ENCODE measurements around the gene PTEN.
A peak's percentile ranks its signal among the peaks of the same experiment; 100 is the strongest.
"Not testable (repeated sequence)": the region's sequence is repeated elsewhere in the genome, so short reads cannot be mapped to it uniquely, and the experiment has no call there.

The PTEN gene

DNA sequence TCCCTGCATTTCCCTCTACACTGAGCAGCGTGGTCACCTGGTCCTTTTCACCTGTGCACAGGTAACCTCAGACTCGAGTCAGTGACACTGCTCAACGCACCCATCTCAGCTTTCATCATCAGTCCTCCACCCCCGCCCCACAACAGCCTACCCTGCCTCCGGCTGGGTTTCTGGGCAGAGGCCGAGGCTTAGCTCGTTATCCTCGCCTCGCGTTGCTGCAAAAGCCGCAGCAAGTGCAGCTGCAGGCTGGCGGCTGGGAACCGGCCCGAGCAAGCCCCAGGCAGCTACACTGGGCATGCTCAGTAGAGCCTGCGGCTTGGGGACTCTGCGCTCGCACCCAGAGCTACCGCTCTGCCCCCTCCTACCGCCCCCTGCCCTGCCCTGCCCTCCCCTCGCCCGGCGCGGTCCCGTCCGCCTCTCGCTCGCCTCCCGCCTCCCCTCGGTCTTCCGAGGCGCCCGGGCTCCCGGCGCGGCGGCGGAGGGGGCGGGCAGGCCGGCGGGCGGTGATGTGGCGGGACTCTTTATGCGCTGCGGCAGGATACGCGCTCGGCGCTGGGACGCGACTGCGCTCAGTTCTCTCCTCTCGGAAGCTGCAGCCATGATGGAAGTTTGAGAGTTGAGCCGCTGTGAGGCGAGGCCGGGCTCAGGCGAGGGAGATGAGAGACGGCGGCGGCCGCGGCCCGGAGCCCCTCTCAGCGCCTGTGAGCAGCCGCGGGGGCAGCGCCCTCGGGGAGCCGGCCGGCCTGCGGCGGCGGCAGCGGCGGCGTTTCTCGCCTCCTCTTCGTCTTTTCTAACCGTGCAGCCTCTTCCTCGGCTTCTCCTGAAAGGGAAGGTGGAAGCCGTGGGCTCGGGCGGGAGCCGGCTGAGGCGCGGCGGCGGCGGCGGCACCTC is at the start of gene PTEN, which contains the start of gene KLLN:
Gene PTEN (plus strand): TSS at position 573 of the 891 bp plus-strand sequence. CDS start 845 bp downstream, outside the sequence.
Gene KLLN (minus strand): TSS at position 481 of the 891 bp plus-strand sequence. CDS start 1,046 bp downstream, outside the sequence.
- DNase-seq (ENCODE audit: low spot score), result peak; percentile 90

DNA sequence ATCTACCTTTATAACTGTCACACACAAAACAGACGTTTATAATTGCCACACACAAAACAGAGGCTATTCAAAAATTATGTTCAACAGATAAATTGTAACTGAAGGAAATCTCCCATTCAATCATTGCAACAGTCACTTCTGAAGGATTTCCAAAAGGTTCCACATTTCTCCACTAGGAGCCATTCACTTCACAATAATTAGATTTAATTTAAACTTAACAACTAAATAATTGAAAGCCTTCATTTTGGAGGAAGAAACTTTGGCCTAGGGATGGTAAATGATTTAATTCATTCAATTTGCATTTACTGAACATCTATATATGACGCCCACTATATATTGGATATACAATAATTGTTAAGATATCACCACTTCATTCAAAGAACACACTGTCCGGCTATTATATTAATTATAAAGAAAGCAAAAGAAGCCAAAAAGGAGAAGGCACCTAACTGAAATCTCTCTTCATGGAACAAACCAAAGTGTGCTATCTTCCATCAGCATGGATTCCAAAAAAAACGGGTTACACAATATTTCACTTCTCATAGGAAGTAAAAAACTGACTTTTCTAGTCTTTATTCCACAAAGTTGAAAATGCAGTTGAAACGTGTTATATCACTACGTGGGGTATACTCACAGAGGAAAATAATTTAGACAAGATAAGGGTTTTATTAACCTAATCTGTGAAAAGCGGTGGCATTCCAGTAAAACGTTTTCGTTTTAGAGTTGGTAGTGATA is 47.1 kb upstream of the PTEN start:
- DNase-seq (ENCODE audit: low spot score), result no peak

DNA sequence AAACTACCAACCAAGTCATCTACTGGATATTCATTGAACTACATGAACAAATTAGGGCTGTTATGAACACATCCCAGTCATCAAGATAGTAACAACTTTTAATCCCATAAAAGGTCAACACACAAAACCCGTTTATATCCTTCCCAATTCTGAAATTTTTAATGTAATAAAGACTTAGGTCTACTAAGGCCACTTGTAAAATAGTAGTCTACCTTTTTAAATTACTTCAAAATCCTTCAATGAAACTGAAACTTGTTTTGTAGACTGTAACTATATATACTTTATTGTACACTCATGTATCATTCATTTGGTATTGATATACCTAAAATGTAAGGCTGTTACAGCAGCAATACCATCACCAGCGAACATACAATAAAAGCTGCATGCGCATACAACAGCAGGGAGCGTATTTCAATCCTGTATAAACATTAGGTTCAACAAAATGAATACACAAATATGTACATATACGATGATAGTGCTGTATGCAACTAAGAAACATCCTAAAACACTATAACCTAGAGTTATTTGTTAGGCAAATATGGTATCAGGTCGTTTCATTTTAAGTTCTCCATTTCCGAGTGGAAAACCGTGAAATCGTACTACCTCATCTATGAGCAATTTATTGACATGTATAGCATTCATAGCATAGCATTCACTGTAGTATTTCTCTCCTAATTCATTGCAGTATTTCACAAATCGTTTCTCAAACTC is 46.4 kb upstream of the PTEN start:
- peak; percentile 18 for DNase-seq (ENCODE audit: low spot score)

DNA sequence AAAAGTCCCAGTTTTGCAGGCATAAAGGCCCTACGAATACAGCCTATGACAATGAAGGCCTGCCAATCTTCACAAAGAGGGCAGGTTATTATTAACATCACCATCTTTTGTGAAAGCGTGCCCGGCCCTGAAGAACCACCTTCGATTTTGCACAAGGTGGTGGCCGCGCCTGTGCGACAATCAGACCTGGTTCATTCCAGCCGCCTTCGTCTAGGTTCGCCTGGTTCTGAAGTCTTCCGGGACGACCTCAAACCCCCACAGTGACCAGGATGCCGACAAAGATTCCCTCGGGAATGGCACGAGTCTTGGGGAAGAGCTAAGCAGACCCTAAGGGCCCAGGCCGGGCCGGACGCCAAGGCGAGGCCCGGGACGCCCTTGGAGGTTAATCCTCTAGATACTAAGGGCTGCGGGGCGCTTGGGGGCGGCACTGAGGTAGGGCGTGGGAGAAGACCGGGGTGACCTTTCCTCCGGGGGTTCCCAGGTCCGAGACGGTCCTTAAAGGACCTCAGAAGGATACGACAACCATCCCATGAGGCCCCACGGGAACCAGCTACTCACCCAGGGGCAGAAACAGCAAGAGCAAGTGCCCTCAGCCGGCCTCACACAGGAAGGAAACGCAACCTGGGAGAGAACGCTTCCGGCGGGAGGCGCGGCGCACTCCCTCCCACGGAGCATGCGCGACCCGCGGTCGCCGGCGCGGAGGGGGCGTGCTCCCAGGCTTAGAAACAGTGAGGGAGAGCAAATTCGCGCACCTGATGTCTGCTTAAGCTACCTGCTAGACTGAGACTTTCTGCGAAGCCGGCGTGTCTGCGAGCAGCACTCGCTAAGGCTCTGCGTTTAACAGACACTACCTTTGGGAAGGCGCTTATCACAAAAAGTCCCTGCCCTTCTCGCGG is 45.6 kb upstream of the PTEN start, which contains the start of gene ATAD1:
Gene ATAD1 (minus strand): TSS at position 618 of the 896 bp plus-strand sequence. CDS start 3,627 bp downstream, outside the sequence.
- peak; percentile 91 for DNase-seq (ENCODE audit: low spot score)

DNA sequence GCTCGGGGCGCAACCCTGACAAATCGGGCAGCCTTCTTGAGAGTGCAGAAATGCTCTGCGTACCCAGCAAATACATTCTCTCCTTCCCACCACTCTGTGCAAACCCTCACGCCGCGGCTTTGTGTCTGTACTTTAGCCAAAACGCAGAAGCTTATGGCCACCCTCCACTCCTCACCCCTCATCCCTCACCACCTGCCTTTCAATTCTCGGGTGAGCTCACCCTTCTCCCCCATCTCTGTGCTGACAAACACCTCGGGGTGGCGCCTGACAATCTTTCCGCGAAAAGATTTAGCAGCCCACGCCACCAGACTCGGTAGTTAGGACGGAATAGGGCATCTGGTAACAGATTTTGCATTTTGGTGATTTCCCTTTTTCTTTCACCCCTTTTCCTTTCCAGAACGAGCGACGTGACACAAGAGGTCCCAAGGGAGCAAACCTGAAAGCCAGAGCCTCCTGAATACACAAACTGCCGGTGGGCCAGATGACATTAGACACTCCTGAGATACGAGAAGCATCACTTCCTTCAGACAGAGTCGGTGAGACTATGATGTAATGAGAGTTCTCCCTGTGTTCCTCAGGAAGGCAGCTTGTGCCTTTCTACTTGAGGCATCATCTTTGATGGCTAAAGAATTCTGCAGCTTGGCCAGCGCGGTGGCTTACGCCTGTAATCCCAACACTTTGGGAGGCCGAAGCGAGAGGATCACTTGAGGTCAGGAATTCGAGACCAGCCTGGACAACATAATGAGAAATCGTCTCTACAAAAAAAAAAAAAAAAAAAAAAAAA is 44.7 kb upstream of the PTEN start:
- peak; percentile 47 for DNase-seq (ENCODE audit: low spot score)

DNA sequence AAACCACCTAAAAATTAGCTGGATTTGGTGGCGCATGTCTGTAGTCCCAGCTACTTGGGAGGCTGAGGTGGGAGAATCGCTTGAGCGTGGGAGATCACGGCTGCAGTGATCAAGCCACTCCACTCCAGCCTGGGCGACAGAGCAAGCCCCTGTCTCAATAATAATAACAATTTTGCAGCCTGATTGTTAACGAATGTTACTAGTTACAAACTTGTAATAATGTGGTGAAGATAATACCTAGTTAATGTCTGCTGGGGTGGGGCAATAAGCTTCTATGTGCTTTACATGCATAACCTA is 44.2 kb upstream of the PTEN start:
- no peak for DNase-seq (ENCODE audit: low spot score)

DNA sequence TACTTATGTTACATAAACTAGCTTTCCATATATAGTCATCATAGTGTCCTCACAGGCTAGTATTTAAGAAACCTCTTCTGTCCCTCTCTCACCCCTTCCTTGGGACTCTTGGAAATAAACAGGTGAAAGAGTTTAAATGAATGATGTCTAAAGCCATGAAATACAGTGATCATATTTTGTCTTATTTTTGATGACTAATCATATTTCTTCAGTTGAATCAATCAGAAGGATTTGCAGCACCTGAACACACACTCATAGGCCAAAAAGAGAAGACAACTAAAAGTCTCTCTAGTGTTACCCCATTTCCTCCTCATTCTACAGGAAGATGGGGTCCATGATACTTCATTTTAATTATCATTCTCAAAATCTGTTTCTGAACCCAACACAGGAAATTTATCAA is 36.8 kb upstream of the PTEN start:
- DNase-seq (ENCODE audit: low spot score), result no peak

DNA sequence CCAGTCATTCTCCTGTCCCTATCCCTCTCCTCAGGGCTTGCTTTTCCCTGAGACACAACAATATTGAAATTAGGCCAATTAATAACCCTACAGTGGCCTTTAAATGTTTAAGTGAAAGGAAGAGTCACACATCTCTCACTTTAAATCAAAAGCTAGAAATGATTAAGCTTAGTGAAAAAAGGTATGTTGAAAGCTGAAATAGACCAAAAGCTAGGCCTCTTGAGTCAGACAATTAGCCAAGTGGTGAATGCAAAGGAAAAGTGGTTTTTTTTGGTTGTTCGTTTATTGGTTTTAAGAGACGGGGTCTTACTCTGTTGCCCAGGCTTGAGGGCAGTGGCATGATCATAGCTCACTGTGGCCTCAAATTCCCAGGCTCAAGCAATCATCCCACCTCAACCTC is 35.7 kb upstream of the PTEN start:
- no peak for DNase-seq (ENCODE audit: low spot score)

DNA sequence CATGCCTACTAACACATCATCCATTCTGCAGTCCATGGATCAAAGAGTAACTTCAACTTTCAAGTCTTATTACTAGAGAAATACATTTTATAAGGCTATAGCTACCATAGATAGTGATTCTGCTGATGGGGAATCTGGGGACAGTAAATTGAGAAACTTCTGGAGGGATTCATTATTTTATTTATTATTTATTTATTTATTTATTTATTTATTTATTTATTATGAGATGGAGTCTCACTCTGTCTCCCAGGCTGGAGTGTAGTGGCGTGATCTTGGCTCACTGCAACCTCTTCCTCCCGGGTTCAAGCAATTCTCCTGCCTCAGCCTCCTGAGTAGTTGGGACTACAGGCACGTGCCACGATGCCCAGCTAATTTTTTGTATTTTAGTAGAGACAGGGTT is 34.4 kb upstream of the PTEN start:
- DNase-seq (ENCODE audit: low spot score), result not testable (repeated sequence)

DNA sequence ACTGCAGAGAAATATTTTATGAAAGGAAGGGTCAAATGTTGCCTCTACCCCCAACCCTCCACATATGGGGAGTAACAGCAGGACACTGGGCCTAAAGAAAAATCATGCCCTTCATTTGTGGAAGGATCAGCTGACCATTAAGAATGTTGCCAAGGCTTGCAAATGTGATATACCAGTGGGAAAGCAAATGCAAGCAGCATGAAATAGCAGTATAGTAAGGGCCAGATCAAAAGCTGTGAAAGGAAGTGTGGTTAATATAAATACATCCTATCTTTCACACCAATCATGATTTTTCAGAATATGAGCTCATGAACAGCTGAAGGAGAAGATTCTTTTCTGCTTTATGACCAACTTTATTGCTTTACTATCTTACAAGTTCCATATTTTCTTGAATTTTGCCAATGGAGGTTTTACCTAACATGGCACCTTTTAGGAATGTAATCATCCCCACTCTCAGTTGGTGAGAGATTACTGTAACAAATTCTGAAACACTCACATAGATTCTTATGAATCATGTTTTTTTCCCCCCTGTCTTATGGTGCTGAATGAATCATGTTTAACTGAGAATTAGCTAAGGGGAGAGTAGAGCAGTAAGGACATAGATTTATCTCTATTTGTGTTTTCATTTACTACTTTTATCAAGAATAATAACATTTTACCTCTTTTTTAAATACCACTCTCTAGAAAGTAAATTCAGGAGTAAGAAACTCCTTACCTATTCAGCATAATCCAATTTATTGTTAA is 33.3 kb upstream of the PTEN start:
- DNase-seq (ENCODE audit: low spot score), result no peak

DNA sequence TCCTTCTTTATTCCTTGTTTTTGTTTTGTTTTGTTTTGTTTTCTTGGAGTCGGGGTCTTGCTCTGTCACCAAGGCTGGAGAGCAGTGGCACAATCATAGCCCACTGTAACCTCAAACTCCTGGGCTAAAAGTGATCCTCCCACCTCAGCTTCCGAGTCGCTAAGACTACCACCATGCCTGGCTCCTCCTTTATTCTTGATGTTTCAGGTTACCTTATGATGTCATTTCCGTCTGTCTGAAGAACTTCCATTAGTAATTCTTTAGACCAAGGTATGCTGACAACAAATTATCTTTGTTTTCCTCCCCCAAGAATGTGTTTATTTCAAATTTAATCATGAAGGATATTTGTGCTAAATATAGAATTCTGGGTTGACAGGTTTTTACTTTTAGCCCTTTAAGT is 27.3 kb upstream of the PTEN start:
- DNase-seq (ENCODE audit: low spot score), result no peak

DNA sequence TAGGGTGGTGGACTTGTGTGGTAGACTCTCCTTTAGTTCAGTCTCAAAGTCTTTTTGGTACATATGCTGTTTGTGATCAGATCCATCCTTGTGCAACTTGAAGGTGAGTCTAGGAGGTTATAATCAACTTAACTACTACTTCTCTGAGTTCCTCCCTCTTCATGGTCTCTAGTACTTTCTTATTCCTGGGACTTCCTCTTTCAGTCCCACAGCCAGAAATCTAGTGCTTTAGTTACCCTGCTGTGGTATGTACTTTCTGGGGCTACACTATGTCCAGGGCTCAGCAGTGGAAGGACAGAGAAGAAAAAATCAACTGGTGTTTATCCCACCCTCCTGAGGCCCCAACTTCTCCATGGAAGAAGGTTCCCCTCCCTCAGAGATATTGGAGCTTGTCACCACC is 26.0 kb upstream of the PTEN start:
- no peak for DNase-seq (ENCODE audit: low spot score)

DNA sequence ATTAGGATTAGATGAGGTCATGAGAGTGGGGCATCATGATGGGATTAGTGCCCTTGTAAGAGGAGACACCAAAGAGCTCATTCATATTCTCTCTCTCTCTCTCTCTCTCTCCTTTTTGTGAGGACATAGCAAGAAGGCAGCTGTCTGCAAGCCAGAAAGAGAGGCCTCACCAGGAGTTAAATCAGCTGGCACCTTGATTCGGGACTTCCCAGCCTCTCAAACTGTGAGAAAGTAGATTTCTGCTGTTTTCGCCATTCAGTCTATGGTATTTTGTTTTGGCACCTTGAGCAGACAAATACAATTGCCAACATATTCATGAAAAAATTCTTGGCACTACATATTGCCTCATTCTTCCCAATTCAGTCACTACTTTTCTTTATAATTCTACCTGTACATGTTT is 24.8 kb upstream of the PTEN start:
- DNase-seq (ENCODE audit: low spot score), result no peak

DNA sequence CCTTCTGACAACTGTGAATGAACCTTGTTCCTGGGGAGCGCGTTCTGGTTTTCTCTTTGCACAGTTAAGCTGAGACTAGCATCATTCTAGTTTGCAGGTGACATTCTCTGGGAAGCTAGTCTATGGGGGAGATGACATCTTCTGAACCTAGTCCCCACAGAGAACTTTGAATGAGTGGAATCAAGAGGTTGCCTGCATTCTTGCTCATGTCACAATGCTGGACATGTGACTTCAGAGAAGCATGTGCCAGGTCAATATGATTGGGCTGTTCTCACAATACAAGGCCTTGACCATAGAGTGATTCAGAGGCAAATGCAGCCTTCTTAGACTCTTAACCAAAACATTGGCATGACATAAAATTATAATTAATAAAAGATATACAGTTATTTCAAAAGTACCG is 22.2 kb upstream of the PTEN start:
- peak; percentile 9 for DNase-seq (ENCODE audit: low spot score)

DNA sequence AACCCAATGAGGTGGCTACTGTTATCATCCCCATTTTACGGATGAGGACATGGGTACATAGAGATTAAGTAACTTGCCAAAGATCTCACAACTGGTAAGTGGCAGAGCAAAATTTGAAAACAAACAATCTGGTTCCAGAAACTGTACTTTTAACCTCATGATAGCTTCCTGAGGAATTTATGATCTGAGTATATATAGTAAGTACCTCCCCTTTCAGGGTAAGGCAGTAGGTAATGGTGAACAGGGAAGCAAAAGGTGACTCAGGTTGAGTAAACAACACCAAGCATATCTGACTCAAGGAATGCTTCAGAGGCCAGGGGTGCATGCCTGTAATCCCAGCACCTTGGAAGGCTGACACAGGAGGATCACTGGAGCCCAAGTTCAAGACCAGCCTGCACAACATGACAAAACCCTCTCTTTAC is 21.2 kb upstream of the PTEN start:
- DNase-seq (ENCODE audit: low spot score), result peak; percentile 93

DNA sequence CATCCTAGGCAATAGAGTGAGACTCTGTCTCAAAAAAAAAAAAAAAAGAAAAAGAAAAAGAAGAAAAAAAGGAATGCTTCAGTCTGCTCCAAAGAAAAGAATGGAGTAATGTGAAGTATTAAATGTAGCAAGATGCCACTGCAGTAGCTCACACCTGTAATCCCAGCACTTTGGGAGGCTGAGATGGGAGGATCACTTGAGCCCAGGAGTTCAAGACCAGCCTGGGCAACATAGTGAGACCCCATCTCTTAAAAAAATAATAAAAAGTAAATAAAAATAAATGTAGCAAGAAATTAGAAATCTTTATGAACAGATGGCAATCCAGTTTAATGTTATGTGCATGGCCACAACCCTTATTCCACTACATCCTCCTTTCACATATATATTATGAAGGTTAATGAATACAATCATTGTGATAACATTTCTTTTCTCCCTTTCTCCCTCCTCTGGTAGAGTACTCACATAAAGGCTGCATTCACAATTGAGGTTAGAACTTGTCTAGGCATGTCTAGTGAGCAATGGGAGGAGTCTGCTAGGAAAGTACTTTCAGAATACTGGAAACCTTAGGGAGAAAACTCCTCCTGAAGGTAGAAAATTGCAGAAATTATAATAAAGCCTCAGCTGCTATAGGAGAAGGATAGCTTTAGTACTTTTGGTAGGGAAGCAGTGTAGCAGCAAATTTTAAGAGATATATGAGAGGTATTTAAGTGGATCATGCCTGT is 20.5 kb upstream of the PTEN start:
- DNase-seq (ENCODE audit: low spot score), result peak; percentile 85

DNA sequence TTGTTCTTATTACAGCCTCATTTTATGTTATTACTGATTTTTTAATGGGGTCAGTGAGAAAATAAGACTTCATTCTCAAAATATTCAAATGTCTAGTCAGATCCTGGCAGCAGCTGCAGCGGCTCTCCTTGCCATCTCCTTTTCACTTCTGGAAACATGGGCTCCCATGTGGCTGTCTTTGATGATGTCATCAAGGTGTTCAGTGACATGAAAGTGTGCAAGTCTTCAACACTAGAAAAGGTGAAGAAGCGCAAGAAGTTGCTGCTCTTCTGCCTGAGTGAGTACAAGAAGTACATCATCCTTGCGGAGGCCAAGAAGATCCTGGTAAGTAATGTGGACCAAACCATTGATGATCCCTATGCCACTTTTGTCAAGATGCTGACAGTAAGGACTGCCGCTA is 19.7 kb upstream of the PTEN start:
- no peak for DNase-seq (ENCODE audit: low spot score)

DNA sequence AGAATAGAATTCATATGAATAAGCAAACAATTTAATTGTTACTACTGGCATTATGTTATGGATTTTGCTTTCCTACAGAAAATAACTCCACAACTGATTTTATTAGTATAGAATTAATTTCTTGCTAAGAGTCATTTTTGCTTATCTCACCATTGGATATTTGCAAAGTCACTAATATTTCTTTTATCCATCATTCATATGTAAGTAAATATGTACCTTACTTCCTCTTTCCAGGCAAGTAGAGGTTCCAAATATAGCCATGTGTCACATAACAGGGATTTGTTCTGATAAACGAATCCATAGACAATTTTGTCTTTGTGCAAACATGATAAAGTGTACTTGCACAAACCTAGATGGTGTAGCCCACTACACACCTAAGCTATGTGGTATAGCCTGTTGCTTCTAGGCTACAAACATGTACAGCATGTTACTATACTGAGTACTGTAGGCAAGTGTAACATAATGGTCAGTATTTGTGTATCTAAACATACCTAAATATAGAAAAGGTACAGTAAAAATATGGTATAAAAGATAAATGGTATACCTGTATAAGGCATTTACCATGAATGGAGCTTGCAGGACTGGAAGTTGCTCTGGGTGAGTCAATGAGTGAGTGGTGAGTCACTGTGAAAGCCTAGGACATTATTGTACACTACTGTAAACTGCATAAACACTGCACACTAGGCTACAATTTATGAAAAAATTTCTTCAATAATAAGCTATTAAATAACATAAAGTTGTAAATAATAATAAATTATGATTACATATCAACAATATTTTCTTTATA is 18.4 kb upstream of the PTEN start:
- DNase-seq (ENCODE audit: low spot score), result peak; percentile 48

DNA sequence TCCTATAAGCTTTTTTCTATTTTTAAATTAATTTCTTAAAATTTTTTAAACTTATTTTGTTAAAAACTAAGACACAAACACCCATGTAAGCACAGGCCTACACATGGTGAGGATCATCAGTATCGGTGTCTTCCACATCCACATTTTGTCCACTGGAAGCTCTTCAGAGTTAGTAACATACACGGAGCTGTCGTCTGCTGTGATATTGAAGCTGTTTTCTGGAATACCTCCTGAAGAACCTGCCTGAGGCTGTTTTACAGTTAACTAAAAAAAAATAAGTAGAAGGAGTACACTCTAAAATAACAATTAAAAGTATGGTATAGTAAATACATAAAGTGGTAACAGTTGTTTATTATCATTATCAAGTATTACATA is 17.8 kb upstream of the PTEN start:
- no peak for DNase-seq (ENCODE audit: low spot score)

Data from LoVo (cell line).